Sigmoid colon (tissue), 4 donors: ENCODE measurements around the gene ACTR6.
"Not testable (repeated sequence)": the region's sequence is repeated elsewhere in the genome, so short reads cannot be mapped to it uniquely, and the experiment has no call there.

ENCODE experiments used
- EP300 ChIP-seq, 4 donors: sonication (generic); formaldehyde crosslinking; IDR thresholded peaks; one replicate each; pipeline ENCODE4 v1.6.1; 2017; ENCODE audit warnings: antibody characterized with exemption in 4 of 4
- POLR2A ChIP-seq, 2 donors: fragments of 450-650 bp; IDR thresholded peaks; one replicate each; pipeline ENCODE4 v1.6.1; 2016; ENCODE audit warnings: antibody characterized with exemption in 2 of 2, mild to moderate bottlenecking in 2 of 2, moderate library complexity in 2 of 2
- POLR2AphosphoS5 ChIP-seq, 4 donors: sonication (generic); formaldehyde crosslinking; IDR thresholded peaks; one replicate each; pipeline ENCODE4 v1.6.1; 2017; ENCODE audit warnings: antibody characterized with exemption in 4 of 4
- TF ChIP-seq, protein P1 (sequence below), 4 experiments: fragments of 450-650 bp in 3 of 4; fragments of 200-600 bp in 1 of 4; IDR thresholded peaks; one replicate each; pipeline ENCODE4 v1.5.1; 2016 to 2019; ENCODE audit warnings: antibody characterized with exemption in 4 of 4, mild to moderate bottlenecking in 3 of 4, moderate library complexity in 2 of 4

DNA sequence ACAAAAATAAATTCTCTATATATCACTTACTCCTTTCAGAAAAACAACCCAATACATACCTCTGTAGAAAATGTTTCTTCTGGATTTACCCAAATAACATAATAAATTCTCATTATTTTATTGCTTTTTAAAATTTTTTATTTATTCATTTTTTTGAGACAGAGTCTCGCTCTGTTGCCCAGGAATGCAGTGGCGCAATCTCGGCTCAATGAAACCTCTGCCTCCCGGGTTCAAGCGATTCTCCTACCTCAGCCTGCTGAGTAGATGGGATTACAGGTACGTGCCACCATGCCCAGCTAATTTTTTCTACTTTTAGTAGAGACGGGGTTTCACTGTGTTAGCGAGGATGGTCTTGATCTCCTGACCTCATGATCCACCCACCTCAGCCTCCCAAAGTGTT lies 24.1 kb upstream of the ACTR6 start:
- not testable (repeated sequence) for TF ChIP-seq POLR2A, EP300, POLR2AphosphoS5 (IDR thresholded peaks at IDR 0.05)
- TF ChIP-seq, protein P1, sequence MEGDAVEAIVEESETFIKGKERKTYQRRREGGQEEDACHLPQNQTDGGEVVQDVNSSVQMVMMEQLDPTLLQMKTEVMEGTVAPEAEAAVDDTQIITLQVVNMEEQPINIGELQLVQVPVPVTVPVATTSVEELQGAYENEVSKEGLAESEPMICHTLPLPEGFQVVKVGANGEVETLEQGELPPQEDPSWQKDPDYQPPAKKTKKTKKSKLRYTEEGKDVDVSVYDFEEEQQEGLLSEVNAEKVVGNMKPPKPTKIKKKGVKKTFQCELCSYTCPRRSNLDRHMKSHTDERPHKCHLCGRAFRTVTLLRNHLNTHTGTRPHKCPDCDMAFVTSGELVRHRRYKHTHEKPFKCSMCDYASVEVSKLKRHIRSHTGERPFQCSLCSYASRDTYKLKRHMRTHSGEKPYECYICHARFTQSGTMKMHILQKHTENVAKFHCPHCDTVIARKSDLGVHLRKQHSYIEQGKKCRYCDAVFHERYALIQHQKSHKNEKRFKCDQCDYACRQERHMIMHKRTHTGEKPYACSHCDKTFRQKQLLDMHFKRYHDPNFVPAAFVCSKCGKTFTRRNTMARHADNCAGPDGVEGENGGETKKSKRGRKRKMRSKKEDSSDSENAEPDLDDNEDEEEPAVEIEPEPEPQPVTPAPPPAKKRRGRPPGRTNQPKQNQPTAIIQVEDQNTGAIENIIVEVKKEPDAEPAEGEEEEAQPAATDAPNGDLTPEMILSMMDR (IDR thresholded peaks at IDR 0.05) = not testable (repeated sequence)
